Stimulated activated CD4-positive, alpha-beta T cell treated with anti-CD3 and anti-CD28 coated beads, Interleukin-15, amount 100 ng/mL, for 48 hours (primary cell): ENCODE measurements around the gene ATXN7L3.

Source experiments
- DNase-seq, 2 donors: peaks; one replicate each; pipeline ENCODE4 v3.0.0-alpha.2; 2020; ENCODE audit warnings: low read depth in 2 of 2

The ATXN7L3 gene

DNA sequence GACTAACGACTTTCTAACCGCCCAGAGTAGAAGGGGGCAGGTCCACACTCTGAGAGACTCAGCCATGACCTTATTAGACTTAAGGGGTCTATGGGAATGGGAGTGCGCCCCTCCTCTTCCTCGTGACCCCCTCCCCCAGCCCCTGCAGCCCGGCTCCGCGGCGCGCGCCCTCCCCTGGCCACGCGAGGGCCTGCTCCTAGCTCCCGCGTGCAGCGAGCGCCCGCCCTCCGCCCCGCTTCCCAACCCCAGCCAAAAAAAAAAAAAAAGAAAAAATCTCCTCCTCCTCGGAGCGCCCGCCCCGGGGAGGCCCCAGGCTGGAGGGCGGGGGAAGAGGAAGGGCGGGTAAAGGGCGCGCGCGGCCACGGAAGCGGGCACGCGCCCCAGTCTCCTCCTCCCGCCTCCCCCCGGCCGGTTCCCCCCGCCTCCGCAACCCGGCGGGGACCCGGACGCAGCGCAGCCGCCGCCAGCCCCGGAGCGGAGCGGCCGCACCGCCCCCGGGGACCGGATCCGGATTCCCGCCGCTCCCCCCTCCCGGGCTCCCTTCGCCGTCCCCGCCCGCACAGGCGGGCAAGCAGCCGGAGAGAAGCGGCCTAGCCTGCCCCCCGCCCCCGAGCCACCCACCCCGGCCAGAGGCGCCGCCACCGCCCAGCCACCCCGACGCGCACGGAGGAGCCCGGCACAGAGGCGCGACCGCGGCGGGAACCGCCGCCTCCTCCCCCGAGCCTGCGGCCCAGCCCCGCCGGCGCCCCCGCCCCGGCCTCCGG lies 18.8 kb upstream of the ATXN7L3 start:
- DNase-seq = peak; percentile 77 to 81

- no peak for DNase-seq
Observed at GRCh38 chr17:44217738-44218343, 18.2 kb upstream of the ATXN7L3 start.

DNA sequence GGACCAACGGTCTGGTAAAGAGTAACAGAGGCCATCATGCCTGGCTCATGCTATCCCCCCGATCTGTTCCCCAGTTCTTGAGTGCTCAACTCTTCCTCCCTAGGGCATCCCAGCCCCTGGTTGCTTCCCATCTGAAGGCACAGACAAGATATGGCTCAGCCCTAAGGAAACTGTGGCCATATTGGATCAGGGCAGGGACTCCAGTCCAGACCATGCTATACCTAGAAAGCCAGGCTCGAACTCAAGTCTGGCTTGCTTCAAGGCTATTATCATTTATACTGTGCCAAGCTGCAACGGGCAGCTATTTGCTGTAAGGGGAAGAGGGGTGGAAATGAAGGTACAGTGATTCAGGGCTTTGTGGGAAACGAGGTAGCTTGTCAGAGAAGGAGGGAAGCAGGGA lies 17.0 kb upstream of the ATXN7L3 start:
- no peak for DNase-seq

DNA sequence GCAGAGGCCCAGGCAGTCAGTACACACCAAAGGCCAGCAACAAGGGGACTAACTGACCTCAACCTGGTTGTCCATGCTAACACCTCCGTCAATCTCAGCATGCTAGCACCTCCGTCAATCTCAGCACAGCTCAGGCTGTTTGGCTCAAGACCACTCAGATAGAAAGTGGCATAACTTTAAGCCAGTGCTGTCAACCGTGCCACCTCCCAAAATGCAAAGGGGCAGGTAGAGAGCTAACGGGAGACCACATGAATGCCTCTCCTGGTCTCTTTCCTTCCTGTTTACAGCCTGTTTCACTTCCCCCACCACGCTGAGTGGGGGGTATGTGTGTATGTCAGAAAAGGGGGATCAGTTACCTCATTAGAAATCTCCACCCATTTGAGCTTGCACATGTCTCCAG lies 16.5 kb upstream of the ATXN7L3 start:
- no peak for DNase-seq

GRCh38 chr17:44214896-44215295 lies 15.2 kb upstream of the ATXN7L3 start:
- DNase-seq = no peak

- no peak for DNase-seq
Observed at GRCh38 chr17:44214230-44214494, 14.5 kb upstream of the ATXN7L3 start.

GRCh38 chr17:44213403-44214229 lies 13.9 kb upstream of the ATXN7L3 start:
- no peak for DNase-seq

DNA sequence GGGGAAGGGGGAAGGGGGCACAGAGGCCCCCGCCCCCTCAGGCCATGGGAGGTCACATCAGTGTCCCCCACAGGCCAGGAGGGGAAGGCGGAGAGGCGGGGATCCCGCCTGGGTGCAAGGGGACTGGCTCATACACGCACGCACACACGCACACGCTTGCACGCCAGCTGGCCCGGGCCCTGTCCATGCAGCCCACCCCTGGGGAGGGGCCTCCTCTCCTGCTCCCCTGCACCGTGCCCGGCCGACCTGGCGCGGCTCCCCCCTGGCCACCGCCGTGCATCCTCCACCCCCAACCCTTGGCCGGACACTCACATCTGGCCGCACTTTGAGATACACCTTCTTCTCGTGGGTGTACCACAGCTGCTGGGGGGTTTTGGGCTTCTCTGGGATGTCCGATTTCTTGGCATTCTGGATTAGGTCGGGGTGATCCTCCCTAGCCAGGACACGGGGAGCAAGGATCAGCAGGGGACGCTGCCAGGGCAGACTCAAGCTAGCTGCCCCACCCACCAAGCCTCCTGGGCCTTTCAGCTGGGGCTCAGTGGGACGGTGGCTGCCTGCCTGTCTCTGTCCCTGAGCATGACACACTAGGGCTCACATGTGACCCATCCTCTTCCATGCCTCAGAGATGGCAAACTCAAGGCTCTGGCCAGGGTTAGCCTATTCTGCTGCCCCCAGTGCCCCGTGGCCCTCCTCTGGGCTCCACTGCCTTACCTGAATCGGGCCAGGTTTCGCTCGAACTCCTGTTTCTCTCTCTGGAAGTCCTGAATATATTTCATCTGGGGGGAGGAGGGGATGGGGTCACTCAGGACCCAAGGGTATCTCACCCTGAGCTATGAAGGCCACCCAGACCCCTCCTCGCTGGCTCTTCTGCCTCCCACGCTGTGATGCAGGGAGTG lies 13.1 kb upstream of the ATXN7L3 start:
- DNase-seq = no peak

DNA sequence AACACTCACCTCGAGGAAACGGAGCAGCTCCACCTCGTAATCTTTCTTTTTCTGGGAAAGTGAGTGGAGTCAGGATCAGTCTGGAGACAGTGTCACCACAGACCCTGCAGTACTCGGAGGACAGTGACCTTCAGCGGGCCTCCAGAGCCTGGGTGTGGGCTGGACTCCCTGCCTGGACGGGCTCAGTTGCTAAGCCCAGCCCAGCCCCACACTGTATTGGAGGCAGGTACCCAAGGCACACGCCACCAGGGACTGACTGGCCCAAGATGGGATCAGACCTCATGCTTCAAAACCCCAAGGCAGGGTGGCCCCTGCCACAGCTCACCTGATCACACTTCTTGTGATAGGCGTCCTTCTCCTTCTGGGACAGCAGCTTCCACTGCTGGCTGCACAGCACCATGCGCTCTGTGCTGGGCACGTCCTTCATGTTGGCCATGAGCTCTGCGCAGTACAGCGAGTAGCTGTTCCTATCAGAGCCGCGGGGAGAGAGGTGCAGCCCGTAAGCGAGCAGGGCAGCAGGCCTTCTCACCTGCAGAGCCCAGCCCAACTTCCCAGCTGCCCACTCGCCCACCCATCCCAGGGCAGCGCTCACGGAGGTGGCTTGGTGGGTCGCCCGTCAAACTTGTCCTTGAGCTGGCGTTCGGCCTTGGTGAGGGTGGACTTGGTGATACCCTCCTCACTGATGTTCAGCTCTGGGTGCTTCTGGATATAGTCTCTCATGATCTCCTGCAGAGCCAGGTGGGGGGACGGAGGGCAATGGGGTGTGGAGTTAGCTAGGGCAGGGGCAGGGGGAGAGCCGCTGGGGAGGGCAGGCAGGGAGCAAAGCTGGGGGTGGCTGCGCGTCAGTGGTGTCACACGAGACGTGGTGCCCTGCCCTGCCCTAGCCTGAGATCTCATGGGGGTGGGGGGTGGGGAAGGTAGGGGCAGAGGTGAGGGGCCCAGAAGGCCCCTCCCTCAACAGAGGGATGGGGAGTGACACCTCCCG lies 11.9 kb upstream of the ATXN7L3 start:
- DNase-seq = no peak

DNA sequence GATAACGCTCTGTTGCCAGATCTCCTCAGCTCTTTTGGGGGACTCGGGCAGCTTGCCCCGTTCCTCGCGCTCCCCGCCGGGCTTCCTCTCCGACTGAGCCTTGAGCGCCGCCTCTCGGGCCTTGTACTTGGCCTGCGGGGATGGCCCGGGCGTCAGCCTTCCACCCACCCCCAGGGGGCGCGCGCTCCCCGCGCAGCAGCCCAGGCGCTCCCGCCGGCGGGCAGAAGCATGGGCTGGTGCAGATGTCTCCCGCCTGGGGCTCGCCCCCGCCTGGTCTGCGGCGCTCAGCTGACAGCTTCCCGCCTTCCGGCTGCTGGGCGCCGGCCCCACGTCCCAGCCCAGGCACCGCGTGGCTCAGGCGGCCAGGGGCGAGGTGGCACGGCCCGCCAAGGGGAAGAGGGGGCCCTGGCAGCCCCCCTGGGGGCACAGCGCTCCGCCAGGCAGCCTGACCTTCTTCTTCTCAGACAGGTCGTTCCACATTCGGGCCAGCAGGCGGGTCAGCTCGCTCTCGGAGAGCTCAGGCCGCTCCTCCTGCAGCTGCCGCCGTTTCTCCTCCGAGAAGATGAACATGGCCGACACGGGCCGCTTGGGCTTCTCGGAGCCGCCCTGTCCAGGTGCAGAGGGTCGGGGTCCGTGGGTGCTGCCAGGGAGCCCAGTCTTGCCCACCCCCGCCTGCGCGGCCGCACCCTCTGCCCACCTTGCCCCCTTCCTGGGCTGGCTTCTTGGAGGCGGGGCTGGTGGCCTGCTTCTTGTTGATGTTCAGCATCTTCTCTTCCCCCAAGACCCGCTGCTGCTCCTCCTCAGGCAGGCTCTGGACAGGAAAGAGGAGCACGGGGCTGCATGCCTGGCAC lies 10.9 kb upstream of the ATXN7L3 start:
- DNase-seq = peak; percentile 83 to 91

DNA sequence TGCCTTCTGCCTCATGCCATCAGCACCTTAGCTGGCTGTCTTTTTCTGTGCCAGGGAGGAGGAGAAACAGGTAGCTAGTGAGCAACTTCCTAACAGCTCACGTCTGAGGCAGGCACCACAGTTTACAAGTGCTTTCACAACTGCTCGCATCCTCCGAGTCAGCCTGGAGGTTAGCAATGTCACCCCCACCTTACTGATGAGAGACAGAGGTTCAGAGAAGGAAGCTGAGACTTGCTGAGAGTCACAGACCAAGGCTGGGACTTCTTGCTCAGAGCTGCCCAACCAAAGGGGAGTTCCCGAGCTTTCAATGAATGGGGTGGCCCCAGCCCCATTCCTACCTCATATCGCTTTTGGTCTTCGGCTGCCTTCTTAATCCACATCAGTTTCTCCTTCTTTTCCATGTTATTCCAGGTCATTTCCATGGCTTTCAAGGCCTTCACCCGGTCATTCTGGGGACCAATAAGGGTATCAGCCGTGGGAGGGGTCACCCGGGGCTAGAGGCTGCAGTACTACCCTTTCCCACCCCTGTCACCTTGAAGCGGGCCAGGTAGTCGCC lies 10.2 kb upstream of the ATXN7L3 start:
- DNase-seq = peak; percentile 57 to 72

- DNase-seq = no peak
Observed at GRCh38 chr17:44207743-44208142, 8.1 kb upstream of the ATXN7L3 start.

GRCh38 chr17:44207319-44207718 lies 7.6 kb upstream of the ATXN7L3 start:
- no peak for DNase-seq

- DNase-seq = no peak
Observed at GRCh38 chr17:44206825-44207155, 7.1 kb upstream of the ATXN7L3 start.

DNA sequence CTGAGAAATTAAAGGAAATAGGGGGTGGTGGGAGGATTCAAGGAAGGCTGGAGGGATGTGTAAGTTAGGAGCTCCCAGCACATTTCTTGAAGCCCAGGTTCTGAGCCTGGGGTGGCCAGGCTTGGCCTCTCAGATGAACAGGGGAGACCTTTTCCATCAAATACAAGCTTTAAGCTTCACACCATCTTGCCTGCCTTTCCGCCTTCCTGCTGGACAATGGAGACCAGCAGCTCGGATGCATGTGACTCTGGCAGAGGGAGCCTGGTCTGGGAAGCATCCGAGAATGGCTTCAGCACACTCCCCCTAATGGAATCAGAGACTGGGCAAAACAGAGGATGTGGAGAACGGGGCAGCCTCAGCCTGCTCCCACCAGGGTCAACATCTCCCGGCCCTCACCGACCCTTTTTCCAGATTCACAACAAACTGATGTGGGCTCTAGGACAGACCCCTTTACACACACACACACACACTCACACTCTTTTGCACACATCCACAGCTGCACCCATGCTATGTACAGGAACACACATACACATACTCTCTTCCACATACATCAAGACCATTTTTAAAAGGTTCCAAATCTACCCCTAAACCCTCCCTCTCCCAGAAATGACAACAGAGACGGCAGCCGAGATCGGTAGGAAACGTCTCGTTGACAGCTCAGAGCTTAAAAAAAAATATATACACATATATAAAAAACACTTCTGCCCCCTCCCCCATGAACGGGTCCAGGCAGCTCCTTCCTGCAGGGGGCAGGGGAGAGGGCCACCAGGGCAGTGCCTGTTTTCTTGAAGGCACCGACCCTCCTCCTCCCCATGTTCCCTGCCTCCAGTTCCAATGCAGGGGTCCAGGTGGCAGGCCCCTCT lies 6.5 kb upstream of the ATXN7L3 start:
- no peak for DNase-seq

- no peak for DNase-seq
Observed at GRCh38 chr17:44204441-44204882, 4.8 kb upstream of the ATXN7L3 start.

DNA sequence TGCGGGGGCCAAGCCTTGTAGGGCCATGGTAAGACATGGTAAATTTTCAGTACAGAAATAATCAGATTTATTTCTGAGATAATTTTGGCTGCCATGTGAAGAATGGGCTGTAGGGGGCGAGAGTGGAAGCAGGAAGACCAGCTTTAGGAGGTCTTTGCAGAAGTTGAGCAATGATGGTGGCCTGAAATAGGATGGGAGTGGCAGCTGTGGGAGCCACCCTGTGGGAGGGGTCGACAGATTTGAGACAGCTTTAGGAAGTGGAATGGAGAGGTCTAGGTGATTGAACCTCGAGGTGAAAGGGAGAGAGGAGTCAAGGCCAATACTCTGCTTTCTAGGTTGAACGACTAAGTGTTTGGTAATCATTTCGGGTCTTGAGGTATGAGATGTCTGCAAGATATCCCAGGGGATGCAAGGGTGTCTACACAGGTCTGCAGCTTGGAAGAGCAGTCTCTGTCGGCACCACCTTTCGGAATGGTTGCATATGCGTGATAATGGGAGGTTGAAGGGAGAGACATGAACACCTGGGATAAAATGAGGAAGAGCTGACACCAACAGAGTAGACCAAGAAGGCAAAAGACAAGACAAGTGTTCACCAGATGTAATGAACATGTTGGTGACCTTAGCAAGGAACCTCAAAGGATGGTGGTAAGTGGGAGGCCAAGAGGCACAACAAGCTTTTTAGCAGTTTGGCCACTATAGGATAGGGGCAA lies 4.2 kb upstream of the ATXN7L3 start:
- DNase-seq = no peak

- DNase-seq = no peak
Observed at GRCh38 chr17:44202756-44203155, 3.1 kb upstream of the ATXN7L3 start.
